Astrocyte of the cerebellum (primary cell): ENCODE measurements around the gene PLXDC2.

Experiments
- DNase-seq: peaks from one replicate; pipeline ENCODE4 v3.0.0-alpha.2; 2011; ENCODE audit warnings: low read depth
- H3K4me3 ChIP-seq: 2 replicates; pipeline ENCODE4 v1.5.1; 2011; ENCODE audit warnings: mild to moderate bottlenecking, low read depth, low read length, moderate library complexity
- in situ Hi-C: cut with HindIII; loops from 2 replicates; pipeline ENCODE4 v1.10.0; 2017; ENCODE audit warnings: low sequenced_read_pairs
- TF ChIP-seq, protein P1 (sequence below): IDR thresholded peaks from 2 replicates; pipeline ENCODE4 v1.5.1; 2012; ENCODE audit warnings: low read length, low read depth, moderate library complexity, mild to moderate bottlenecking; ENCODE audit errors: missing control alignments

PLXDC2 gene

DNA sequence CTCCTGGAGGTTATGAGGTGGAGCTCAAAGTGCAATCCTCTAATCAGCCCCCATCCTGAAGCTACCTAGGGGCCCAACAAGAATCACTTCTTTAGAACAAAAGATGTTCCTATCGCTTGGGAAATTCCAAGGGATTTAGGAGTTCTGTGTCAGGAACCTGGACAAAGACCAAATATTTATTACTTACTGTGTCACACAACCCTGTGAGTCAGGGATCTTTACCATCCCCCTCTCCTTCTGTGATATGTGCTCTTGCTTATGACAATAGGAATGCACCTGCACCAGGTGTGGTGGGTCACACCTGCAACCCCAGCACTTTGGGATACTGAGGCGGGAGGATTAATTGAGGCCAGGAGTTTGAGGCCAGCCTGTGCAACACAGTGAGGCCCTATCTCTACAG lies 485.8 kb downstream of the PLXDC2 start:
- H3K4me3 ChIP-seq: no peak overlapping the region
- TF ChIP-seq, protein P1, sequence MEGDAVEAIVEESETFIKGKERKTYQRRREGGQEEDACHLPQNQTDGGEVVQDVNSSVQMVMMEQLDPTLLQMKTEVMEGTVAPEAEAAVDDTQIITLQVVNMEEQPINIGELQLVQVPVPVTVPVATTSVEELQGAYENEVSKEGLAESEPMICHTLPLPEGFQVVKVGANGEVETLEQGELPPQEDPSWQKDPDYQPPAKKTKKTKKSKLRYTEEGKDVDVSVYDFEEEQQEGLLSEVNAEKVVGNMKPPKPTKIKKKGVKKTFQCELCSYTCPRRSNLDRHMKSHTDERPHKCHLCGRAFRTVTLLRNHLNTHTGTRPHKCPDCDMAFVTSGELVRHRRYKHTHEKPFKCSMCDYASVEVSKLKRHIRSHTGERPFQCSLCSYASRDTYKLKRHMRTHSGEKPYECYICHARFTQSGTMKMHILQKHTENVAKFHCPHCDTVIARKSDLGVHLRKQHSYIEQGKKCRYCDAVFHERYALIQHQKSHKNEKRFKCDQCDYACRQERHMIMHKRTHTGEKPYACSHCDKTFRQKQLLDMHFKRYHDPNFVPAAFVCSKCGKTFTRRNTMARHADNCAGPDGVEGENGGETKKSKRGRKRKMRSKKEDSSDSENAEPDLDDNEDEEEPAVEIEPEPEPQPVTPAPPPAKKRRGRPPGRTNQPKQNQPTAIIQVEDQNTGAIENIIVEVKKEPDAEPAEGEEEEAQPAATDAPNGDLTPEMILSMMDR: no peak
- in situ Hi-C loops: loop anchor here (25.0 kb wide), 1 partner anchor 90 kb away; no protein-coding TSS in a partner anchor
- no peak for DNase-seq

DNA sequence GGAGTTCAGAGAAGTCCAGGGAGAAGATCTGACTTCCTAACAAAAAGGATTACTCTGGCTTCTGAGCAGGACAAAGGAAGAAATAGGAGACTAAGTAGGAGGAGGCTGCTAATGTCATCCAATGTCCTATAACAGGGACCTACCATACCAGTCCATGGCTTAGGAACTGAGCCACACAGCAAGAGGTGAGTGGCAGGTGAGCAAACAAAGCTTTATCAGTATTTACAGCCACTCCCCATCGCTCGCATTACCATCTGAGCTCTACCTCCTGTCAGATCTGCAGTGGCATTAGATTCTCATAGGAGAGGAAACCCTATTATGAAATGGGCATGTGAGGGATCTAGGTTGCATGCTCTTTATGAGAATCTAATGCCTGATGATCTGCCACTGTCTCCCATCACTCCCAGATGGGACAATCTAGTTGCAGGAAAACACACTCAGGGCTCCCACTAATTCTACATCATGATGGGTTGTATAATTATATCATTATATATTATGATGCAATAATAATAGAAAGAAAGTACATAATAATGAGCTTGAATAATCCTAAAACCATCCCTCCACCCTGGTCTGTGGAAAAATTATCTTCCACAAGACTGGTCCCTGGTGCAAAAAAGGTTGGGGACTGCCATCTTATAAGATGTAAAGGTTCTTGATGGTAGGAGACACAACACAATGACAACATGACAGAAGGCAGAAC lies 487.4 kb downstream of the PLXDC2 start:
- no peak for DNase-seq
- TF ChIP-seq, protein P1: no peak
- in situ Hi-C loops: loop anchor here (25.0 kb wide), 1 partner anchor 91 kb away; no protein-coding TSS in a partner anchor
- H3K4me3 ChIP-seq: no peak overlapping the region

DNA sequence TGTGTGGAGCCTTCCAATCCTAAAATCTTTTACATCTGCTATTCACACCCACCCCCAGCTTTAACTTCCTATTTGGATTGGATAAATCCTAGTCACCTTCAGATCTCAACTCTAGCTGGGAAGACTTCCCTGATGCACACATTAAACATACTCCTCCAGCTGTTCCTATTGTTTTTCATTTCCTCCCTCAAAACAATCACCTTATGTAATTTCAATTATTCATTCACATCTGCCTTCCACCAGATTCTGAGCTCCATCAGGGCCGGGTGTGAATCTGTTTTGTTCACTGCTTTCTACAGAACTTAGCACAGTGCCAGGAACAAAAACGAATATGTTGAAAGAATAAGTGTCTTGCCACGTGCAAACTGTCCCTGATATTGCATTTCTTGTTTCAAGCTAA lies 497.4 kb downstream of the PLXDC2 start:
- TF ChIP-seq, protein P1: no peak
- no peak overlapping the region for H3K4me3 ChIP-seq
- DNase-seq: no peak
- in situ Hi-C loops: loop anchor here (25.0 kb wide), 1 partner anchor 101 kb away; no protein-coding TSS in a partner anchor

DNA sequence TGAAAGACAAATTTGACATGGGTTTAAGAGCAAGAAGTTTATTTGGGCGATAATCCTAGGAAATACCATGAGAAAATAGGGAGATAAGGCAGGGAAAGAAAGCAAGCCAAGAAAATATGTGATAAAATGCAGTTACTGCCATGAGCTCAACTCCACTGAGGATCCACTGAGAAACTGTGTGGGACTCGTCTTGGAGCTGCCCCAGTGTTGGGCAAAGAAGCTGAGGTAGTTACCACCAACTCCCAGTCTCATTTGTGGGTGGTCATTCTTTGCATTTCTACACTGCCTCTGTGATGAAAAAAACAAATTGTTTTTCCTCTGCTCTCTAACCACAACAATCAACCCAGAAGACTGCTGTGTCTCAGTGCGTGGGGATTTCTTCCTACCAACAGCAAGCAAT lies 498.2 kb downstream of the PLXDC2 start:
- in situ Hi-C loops: loop anchor here (25.0 kb wide), 1 partner anchor 102 kb away; no protein-coding TSS in a partner anchor
- DNase-seq: no peak
- no peak overlapping the region for H3K4me3 ChIP-seq
- TF ChIP-seq, protein P1: no peak

DNA sequence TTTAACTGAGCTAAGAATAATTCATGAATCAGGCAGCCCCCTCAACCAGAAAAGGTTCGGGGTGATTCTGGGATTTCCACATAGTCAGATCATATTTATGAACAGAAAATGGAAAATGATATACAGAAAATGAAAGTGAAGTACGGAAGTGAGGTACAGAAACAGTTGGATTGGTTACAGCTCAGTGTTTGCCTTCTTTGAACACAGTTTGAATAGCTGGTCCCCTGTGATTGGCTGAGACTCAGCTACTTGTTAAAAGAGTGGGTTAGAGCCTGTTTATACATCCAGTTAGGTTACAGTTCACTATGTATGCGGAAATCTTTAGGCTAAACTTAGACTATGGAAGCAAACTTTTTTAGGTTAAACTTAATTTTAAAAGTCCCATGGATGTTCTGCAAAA lies 511.7 kb downstream of the PLXDC2 start:
- DNase-seq: no peak
- no peak overlapping the region for H3K4me3 ChIP-seq
- TF ChIP-seq, protein P1: no peak
- in situ Hi-C loops: no loop called here

DNA sequence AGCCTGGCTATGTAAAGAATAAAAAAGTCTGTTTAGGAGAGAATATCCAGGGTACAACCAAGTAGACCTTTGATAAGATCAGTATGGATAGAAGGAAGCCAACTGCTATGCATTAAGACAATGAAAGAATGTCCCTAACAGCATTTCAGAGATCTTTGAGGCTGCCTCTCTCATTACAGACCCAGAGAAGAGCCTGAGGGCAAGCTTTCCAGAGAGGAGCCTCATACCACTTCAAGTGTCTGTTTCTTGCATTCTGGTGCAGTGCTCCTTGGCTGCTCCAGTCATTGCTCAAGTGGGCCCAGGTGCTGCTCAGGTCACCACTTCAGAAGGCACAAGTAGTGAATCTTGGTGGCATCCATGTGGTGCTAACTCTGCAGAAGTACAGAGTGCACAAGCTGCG lies 514.0 kb downstream of the PLXDC2 start:
- no peak overlapping the region for H3K4me3 ChIP-seq
- DNase-seq: no peak
- TF ChIP-seq, protein P1: no peak
- in situ Hi-C loops: no loop called here
